Left ventricle myocardium inferior (tissue), 1 donor: ENCODE data around the gene BMP5. TPM values are rescaled to one million over a fixed set of nuclear protein-coding genes. Genes with fewer than 3 reads are reported as not detected.

Source experiments
- DNase-seq: peaks from one replicate; pipeline ENCODE4 v3.0.0-alpha.2; 2020
- H3K27ac ChIP-seq: fragments of 200-600 bp; replicated peaks from 2 replicates; pipeline ENCODE4 v1.8.0; 2021
- H3K27me3 ChIP-seq: fragments of 200-600 bp; 2 replicates; pipeline ENCODE4 v1.8.0; 2021; ENCODE audit warnings: low read depth
- H3K36me3 ChIP-seq: fragments of 200-600 bp; 2 replicates; pipeline ENCODE4 v1.8.0; 2021
- H3K4me1 ChIP-seq: fragments of 200-600 bp; 2 replicates; pipeline ENCODE4 v1.8.0; 2021
- H3K4me3 ChIP-seq: fragments of 200-600 bp; 2 replicates; pipeline ENCODE4 v1.8.0; 2021; ENCODE audit warnings: mild to moderate bottlenecking, moderate library complexity
- H3K9me3 ChIP-seq: fragments of 200-600 bp; replicated peaks from 2 replicates; pipeline ENCODE4 v1.8.0; 2021
- intact Hi-C: fragments of 100-400 bp; cut with micrococcal nuclease; formaldehyde crosslinking; loops from one replicate; pipeline ENCODE4 v1.11.0; 2022
- total RNA-seq: library from RNA; stranded (reverse); fragmentation: NEBNext Ultra II Directional; extraction: Animal tissue kit (Norgen Biotek cat#: 25700); gene quantifications from one replicate; pipeline ENCODE4 v1.2.1, GENCODE V29; 2021
- TF ChIP-seq, protein P1 (sequence below): fragments of 200-600 bp; IDR thresholded peaks from 2 replicates; pipeline ENCODE4 v1.8.0; 2021; ENCODE audit warnings: antibody characterized with exemption, mild to moderate bottlenecking, borderline replicate concordance
- donor health status: DM: no; HTN: yes; CAD: no; lungs with severe emphysema.

BMP5 gene
- total RNA-seq, 1 donor from 2014 or later, result 0.93 TPM

DNA sequence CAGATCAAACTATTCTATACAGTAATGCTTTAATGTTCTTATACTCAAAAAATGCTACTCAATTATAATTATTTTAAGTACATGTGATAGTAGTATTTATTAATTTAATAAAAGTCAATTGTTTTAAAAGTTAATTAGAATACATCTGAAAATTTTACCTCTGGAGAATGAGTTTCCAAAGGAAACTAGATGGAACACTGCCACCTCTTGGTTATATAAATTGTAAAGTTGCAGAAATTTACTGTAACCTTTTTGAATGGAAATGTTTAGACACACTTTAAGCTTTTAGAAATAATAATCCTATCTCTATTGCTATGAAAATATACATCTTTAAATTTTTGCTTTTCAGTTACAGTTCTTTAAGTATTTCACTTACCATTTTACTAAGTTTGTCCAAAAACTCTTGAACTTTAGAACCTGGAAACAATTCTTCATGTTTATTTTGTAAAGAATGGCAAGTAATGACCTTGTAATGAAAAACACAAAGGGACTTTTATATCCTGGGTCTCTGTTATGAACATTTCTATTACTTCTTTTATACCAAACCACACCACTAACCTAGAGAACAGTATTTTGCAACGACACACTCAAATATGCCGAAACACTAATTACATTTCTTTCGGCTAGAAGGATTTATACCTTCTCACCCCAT lies 10.9 kb upstream of the BMP5 start:
- no peaks in the 10 kb centered on the region for H3K9me3 ChIP-seq
- DNase-seq, result no peak
- no peak overlapping the region for H3K27ac ChIP-seq
- H3K36me3 ChIP-seq, result no peaks in the 10 kb centered on the region
- H3K4me1 ChIP-seq, result no peaks in the 10 kb centered on the region
- intact Hi-C loops, result loop anchor here (5.0 kb wide), 1 partner anchor 439 kb away; no protein-coding TSS in a partner anchor
- H3K4me3 ChIP-seq, result no peak overlapping the region
- H3K27me3 ChIP-seq, result no peaks in the 10 kb centered on the region
- TF ChIP-seq, protein P1, sequence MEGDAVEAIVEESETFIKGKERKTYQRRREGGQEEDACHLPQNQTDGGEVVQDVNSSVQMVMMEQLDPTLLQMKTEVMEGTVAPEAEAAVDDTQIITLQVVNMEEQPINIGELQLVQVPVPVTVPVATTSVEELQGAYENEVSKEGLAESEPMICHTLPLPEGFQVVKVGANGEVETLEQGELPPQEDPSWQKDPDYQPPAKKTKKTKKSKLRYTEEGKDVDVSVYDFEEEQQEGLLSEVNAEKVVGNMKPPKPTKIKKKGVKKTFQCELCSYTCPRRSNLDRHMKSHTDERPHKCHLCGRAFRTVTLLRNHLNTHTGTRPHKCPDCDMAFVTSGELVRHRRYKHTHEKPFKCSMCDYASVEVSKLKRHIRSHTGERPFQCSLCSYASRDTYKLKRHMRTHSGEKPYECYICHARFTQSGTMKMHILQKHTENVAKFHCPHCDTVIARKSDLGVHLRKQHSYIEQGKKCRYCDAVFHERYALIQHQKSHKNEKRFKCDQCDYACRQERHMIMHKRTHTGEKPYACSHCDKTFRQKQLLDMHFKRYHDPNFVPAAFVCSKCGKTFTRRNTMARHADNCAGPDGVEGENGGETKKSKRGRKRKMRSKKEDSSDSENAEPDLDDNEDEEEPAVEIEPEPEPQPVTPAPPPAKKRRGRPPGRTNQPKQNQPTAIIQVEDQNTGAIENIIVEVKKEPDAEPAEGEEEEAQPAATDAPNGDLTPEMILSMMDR, result peak; percentile 49

DNA sequence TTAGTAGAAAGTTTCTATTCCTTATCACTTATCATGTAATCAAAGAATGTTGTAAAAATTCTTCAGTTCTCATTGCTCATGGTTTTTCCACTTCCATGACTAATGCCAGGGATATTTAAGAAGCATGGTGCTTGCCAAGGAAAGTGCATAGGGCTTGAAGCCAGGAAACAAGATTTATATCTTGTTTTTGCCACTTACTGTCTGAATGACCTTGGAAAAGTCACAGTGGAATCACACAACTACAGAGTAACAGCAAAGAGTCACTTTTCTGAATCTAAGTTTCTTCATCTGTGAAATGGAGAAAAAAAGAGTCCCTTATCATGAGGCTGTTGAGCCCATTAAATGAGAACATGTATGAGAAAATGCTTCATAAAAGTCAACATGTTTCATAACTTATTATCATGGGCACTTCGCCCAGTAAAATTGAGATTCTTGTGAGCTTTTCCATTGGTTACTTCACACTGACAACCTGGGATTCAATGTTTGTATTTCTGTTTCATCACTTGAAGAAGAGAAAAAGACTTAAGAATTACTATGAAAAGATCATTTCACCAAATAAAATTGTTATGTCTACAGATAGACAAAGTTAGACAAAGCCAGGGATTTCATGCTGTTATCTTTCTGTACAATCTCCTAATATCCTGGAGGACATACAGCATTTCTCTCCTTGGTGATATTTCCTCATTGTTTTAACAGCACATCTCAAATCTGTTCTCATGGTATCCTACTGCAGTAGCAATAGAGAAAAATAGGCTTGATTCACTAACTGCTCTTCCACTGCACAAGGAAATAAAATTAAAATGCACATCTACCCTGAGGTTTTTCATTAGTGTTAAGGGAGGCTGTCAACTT lies 7.6 kb upstream of the BMP5 start:
- Histone ChIP-seq H3K27ac (peak overlapping the region; percentile 53), H3K4me1 (no peaks in the 10 kb centered on the region), H3K4me3 (no peak overlapping the region), H3K36me3 (no peaks in the 10 kb centered on the region), H3K9me3 (no peaks in the 10 kb centered on the region), H3K27me3 (no peaks in the 10 kb centered on the region)
- TF ChIP-seq, protein P1, result no peak
- intact Hi-C loops, result no loop called here
- DNase-seq, result no peak

- DNase-seq, result no peak
- Histone ChIP-seq H3K27ac (peak overlapping the region; percentile 36), H3K36me3 (no peaks in the 10 kb centered on the region), H3K9me3 (no peaks in the 10 kb centered on the region), H3K4me3 (peak overlapping the region; percentile 12), H3K27me3 (peaks cover 8% of the 10 kb centered on the region), H3K4me1 (no peaks in the 10 kb centered on the region)
- TF ChIP-seq, protein P1, result no peak
- intact Hi-C loops, result no loop called here
Measured at GRCh38 chr6:55877283-55877682, 1.9 kb upstream of the BMP5 start.

DNA sequence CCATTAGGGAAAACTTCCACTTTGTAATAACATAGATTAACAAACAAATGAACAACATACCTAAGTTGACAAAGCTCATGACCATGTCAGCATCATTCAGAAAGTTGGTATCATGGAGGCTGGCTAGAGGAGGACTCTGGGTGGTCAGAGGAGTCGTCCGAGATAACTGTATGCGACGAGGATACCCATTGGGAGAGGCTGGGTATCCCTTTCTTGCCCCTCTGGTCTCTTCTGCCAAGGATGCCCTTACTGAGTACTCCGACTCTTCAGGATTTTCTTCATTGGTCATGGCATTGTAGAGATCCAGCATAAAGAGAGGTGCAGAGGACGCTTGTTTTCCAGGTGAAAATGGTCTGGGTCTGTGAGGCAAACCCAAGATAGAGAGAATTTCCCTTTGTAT lies 1.1 kb downstream of the BMP5 start:
- intact Hi-C loops, result no loop called here

DNA sequence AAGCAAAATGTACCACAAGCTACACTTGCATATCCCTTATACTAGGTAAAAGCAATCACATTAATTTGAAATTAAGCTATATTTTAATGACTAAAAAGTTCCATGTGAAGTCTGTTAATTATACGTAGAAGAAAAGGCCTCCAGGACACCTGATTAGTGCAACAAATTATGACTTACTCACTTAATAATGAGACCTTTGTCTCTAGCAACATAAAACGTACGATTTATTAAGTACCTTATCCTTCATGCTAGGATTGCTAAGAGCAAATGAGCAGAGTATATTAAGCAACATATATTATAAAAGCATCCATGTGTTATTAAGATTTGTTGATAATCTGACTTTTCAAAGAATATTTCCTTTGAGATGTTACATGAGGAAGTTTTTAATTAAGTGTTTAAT lies 2.5 kb downstream of the BMP5 start:
- Histone ChIP-seq H3K4me1 (no peaks in the 10 kb centered on the region), H3K27ac (no peak overlapping the region), H3K27me3 (peaks cover 8% of the 10 kb centered on the region), H3K9me3 (no peaks in the 10 kb centered on the region), H3K4me3 (peak overlapping the region; percentile 51), H3K36me3 (no peaks in the 10 kb centered on the region)
- intact Hi-C loops, result no loop called here
- DNase-seq, result no peak
- TF ChIP-seq, protein P1, result no peak

More for the DNA sequence above, 1.1 kb downstream of the BMP5 start:
- Histone ChIP-seq H3K4me1 (no peaks in the 10 kb centered on the region), H3K9me3 (no peaks in the 10 kb centered on the region), H3K36me3 (no peaks in the 10 kb centered on the region), H3K27me3 (peaks cover 8% of the 10 kb centered on the region), H3K4me3 (peak overlapping the region; percentile 51), H3K27ac (peak overlapping the region; percentile 54)
- DNase-seq, result no peak
- TF ChIP-seq, protein P1, result no peak
